ENCODE results near the gene KLHL36. TPM values are rescaled to one million over a fixed set of nuclear protein-coding genes. Genes with fewer than 3 reads are reported as not detected.

Gene KLHL36
- total RNA-seq, 2 experiments from 2014 or later: 58.9 to 66.1 TPM

DNA sequence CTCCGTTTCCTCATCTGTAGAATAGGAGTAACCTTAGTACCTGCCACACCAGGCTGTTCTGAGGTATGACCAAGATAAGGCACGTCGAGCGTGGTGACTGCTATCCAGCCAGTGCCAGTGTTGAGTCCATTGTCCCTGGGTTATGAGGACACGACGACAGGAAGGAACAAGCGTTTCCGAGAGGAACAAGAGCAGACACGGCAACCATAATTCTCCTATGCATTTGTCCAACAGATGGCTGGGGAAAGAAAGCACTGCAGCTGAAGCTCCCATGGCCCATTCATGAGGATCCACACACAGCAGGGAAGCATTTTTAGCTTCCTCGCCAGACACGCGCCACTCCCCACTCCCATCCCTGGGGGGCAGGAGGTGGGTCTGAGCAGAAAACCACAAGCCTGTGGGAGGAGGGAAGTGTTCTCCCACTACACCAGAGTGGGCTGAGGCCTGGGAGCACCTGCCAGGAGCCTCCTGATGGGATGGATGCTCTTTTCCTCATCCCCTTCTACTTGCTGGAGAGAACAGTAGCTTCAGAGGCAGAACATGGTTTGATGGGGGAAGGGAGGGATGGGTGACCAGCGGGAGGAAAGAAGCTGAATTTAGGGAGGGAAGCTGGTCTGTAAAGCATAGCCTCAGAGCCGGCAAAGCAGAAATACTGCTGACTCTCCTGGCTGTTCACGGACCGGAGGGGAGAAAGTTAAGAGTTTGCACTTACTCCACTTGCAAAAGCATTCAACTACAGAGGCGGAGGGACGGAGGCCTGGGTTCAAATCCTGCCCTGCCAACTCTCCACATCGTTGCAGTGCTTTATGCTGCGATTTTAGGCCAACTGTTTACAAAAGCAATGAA lies 33.1 kb upstream of the KLHL36 start:
- ChIA-PET CTCF (ENCODE audit: unreplicated experiment) (no interaction called here), POLR2A (interaction anchor here (0.9 to 7.2 kb wide), 3 partner anchors 16 to 29 kb away, joined by 4 to 50 read pairs (median 12); no protein-coding TSS in a partner anchor)
- Histone ChIP-seq H3K4me3 (ENCODE audit: low read depth, low read length, poor library complexity, severe bottlenecking) (peak overlapping the region; percentile 99), H3K36me3 (ENCODE audit: insufficient read depth, low read length) (peaks cover 59% of the 10 kb centered on the region), H4K20me1 (ENCODE audit: insufficient read depth, low read length) (peaks cover 20% of the 10 kb centered on the region), H3K79me2 (ENCODE audit: insufficient read depth, low read depth, low read length) (peaks cover 65% of the 10 kb centered on the region), H2AFZ (ENCODE audit: low read length) (no peak overlapping the region), H3K4me2 (ENCODE audit: low read length) (peak overlapping the region; percentile 75), H3K27ac (ENCODE audit: low read depth, low read length, poor library complexity, severe bottlenecking) (peak overlapping the region; percentile 32), H3K9me3 (ENCODE audit: low read length) (peaks cover 5% of the 10 kb centered on the region; the same call in 1 of the 2 replicates), H3K4me1 (ENCODE audit: insufficient read depth, low read length, poor library complexity, severe bottlenecking) (peaks cover 51% of the 10 kb centered on the region), H3K9me2 (ENCODE audit: insufficient read depth, low read length) (no peaks in the 10 kb centered on the region)
- no peak for TF ChIP-seq EZH2phosphoT487 (IDR thresholded peaks at IDR 0.05; ENCODE audit: borderline replicate concordance, low read depth, low read length)
- TF ChIP-seq, protein P1, sequence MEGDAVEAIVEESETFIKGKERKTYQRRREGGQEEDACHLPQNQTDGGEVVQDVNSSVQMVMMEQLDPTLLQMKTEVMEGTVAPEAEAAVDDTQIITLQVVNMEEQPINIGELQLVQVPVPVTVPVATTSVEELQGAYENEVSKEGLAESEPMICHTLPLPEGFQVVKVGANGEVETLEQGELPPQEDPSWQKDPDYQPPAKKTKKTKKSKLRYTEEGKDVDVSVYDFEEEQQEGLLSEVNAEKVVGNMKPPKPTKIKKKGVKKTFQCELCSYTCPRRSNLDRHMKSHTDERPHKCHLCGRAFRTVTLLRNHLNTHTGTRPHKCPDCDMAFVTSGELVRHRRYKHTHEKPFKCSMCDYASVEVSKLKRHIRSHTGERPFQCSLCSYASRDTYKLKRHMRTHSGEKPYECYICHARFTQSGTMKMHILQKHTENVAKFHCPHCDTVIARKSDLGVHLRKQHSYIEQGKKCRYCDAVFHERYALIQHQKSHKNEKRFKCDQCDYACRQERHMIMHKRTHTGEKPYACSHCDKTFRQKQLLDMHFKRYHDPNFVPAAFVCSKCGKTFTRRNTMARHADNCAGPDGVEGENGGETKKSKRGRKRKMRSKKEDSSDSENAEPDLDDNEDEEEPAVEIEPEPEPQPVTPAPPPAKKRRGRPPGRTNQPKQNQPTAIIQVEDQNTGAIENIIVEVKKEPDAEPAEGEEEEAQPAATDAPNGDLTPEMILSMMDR (conservative IDR thresholded peaks at IDR 0.05; ENCODE audit: low read length): no peak
- intact Hi-C loops (cut with micrococcal nuclease; ENCODE audit: unreplicated experiment): no loop called here
- no peak for DNase-seq (ENCODE audit: low spot score)
- no TSS peak for BruUV-seq (replicated peaks)

- no TSS peak for BruUV-seq (replicated peaks)
- Histone ChIP-seq H3K4me2 (ENCODE audit: low read length) (peak overlapping the region; percentile 75), H4K20me1 (ENCODE audit: insufficient read depth, low read length) (peaks cover 20% of the 10 kb centered on the region), H3K9me3 (ENCODE audit: low read length) (no peaks in the 10 kb centered on the region), H3K36me3 (ENCODE audit: insufficient read depth, low read length) (peaks cover 46% of the 10 kb centered on the region), H2AFZ (ENCODE audit: low read length) (no peak overlapping the region), H3K27ac (ENCODE audit: low read depth, low read length, poor library complexity, severe bottlenecking) (peak overlapping the region; percentile 52), H3K4me3 (ENCODE audit: low read depth, low read length, poor library complexity, severe bottlenecking) (peak overlapping the region; percentile 99), H3K4me1 (ENCODE audit: insufficient read depth, low read length, poor library complexity, severe bottlenecking) (peaks cover 53% of the 10 kb centered on the region), H3K9me2 (ENCODE audit: insufficient read depth, low read length) (no peaks in the 10 kb centered on the region), H3K79me2 (ENCODE audit: insufficient read depth, low read depth, low read length) (peaks cover 52% of the 10 kb centered on the region)
- ChIA-PET POLR2A (interaction anchor here (0.6 to 7.2 kb wide), 10 partner anchors 8 to 102 kb away, joined by 3 to 50 read pairs (median 4); no protein-coding TSS in a partner anchor), CTCF (ENCODE audit: unreplicated experiment) (interaction anchor here (1.0 kb wide), 1 partner anchor 106 kb away, joined by 5 read pairs; no protein-coding TSS in a partner anchor)
- DNase-seq (ENCODE audit: low spot score): peak; percentile 73
- intact Hi-C loops (cut with micrococcal nuclease; ENCODE audit: unreplicated experiment): loop anchor here (1.0 kb wide), 1 partner anchor 19 kb away; no protein-coding TSS in a partner anchor
- TF ChIP-seq, protein P1 (conservative IDR thresholded peaks at IDR 0.05; ENCODE audit: low read length): no peak
- TF ChIP-seq EZH2phosphoT487 (IDR thresholded peaks at IDR 0.05; ENCODE audit: borderline replicate concordance, low read depth, low read length): no peak
Observed at GRCh38 chr16:84616515-84616914, 31.8 kb upstream of the KLHL36 start.

Data from OCI-LY7 (cell line).